HL-60 (cell line): ENCODE measurements around the gene FHAD1.

Source experiments
- GABPA ChIP-seq: IDR thresholded peaks from 2 replicates; pipeline ENCODE4 v1.6.1; 2012; ENCODE audit warnings: low read depth
- POLR2AphosphoS5 ChIP-seq: IDR thresholded peaks from 2 replicates; pipeline ENCODE4 v1.6.1; 2012; ENCODE audit warnings: low read depth
- TF ChIP-seq, protein P1 (sequence below): IDR thresholded peaks from one replicate; pipeline ENCODE4 v1.5.1; 2011; ENCODE audit warnings: low read length, control low read depth, inconsistent platforms; ENCODE audit not compliant: insufficient read depth

DNA sequence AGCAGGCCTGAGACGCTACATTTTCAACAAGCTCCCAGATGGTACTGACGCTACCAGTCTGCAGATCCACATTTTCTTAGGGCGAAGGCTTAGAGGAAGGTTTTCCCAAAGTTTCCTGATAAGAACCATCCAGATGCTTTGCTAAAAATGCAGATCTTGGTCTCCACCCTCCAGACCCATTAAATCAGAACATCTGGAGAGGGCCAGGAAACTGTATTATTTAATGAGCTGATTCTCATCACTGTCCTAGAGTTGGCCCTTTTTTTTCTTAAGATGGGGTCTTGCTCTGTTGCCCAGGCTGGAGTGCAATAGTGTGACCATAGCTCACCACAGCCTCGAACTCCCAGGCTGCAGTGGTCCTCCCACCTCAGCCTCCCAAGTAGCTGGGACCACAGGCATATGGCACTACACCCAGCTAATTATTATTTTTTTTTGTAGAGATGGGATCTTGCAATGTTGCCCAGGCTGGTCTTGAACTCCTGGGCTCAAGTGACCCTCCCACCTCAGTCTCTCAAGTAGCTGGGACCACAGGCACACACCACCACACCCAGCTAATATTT is 95.5 kb downstream of the FHAD1 start:
- TF ChIP-seq, protein P1, sequence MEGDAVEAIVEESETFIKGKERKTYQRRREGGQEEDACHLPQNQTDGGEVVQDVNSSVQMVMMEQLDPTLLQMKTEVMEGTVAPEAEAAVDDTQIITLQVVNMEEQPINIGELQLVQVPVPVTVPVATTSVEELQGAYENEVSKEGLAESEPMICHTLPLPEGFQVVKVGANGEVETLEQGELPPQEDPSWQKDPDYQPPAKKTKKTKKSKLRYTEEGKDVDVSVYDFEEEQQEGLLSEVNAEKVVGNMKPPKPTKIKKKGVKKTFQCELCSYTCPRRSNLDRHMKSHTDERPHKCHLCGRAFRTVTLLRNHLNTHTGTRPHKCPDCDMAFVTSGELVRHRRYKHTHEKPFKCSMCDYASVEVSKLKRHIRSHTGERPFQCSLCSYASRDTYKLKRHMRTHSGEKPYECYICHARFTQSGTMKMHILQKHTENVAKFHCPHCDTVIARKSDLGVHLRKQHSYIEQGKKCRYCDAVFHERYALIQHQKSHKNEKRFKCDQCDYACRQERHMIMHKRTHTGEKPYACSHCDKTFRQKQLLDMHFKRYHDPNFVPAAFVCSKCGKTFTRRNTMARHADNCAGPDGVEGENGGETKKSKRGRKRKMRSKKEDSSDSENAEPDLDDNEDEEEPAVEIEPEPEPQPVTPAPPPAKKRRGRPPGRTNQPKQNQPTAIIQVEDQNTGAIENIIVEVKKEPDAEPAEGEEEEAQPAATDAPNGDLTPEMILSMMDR, result no peak
- TF ChIP-seq GABPA, result no peak
- TF ChIP-seq POLR2AphosphoS5, result no peak
